Vagina (tissue), 2 donors: ENCODE data around the gene ATRN. TPM values are rescaled to one million over a fixed set of nuclear protein-coding genes. Genes with fewer than 3 reads are reported as not detected.

ENCODE experiments used
- DNase-seq, 2 donors: peaks; one replicate each; pipeline ENCODE4 v3.0.0-alpha.2; 2017; ENCODE audit errors: extremely low spot score in 2 of 2
- H3K27ac ChIP-seq: fragments of 200-600 bp; sonication (generic); one replicate; pipeline ENCODE4 v1.5.1; 2019
- H3K27me3 ChIP-seq: fragments of 200-600 bp; sonication (generic); one replicate; pipeline ENCODE4 v1.5.1; 2019
- H3K36me3 ChIP-seq, 2 donors: fragments of 200-600 bp; sonication (generic); one replicate each; pipeline ENCODE4 v1.5.1; 2017 to 2019
- H3K4me1 ChIP-seq: fragments of 200-600 bp; sonication (generic); one replicate; pipeline ENCODE4 v1.5.1; 2019
- H3K4me3 ChIP-seq, 2 donors: fragments of 200-600 bp; sonication (generic); 1 replicate in 1 of 2; 2 replicates in 1 of 2; pipeline ENCODE4 v1.5.1; 2016 to 2019
- H3K9me3 ChIP-seq: fragments of 200-600 bp; sonication (generic); one replicate; pipeline ENCODE4 v1.5.1; 2019
- CTCF ChIP-seq, 3 experiments: fragments of 450-650 bp in 2 of 3; fragments of 200-600 bp in 1 of 3; sonication (generic) in 1 of 3; IDR thresholded peaks; one replicate each; pipeline ENCODE4 v1.5.1; 2017 to 2019; ENCODE audit warnings: antibody characterized with exemption in 3 of 3, mild to moderate bottlenecking in 2 of 3, moderate library complexity in 2 of 3
- POLR2A ChIP-seq, 2 donors: fragments of 450-650 bp; IDR thresholded peaks; one replicate each; pipeline ENCODE4 v1.6.1; 2017; ENCODE audit warnings: antibody characterized with exemption in 2 of 2, mild to moderate bottlenecking in 2 of 2, moderate library complexity in 2 of 2
- POLR2AphosphoS5 ChIP-seq, 2 donors: sonication (generic); formaldehyde crosslinking; IDR thresholded peaks; one replicate each; pipeline ENCODE4 v1.9.0; 2017; ENCODE audit warnings: antibody characterized with exemption in 2 of 2, mild to moderate bottlenecking in 2 of 2, low read depth in 1 of 2; ENCODE audit not compliant: insufficient read depth in 1 of 2
- intact Hi-C: fragments of 100-400 bp; cut with DNase I; formaldehyde crosslinking; loops from one replicate; pipeline ENCODE4 v1.15.1; 2023
- total RNA-seq: library from RNA; depleted of rRNA; stranded (reverse); fragments of >200 nt; gene quantifications from one replicate; pipeline ENCODE4 v1.2.3, GENCODE V29; 2016

The ATRN gene
- total RNA-seq, 1 donor from 2014 or later, result 22.8 TPM

GRCh38 chr20:3680701-3681351 is 210.0 kb downstream of the ATRN start:
- Histone ChIP-seq H3K36me3 (no peaks in the 10 kb centered on the region), H3K4me1 (peaks cover 41% of the 10 kb centered on the region), H3K4me3 (peak overlapping the region; percentile 57 to 74), H3K27ac (peak overlapping the region; percentile 89), H3K9me3 (no peaks in the 10 kb centered on the region), H3K27me3 (no peaks in the 10 kb centered on the region)
- no peak for DNase-seq
- intact Hi-C loops, result no loop called here
- TF ChIP-seq POLR2AphosphoS5 (IDR thresholded peaks at IDR 0.05; ENCODE audit: insufficient read depth in 1 of 2, low read depth in 1 of 2) (no peak), CTCF (IDR thresholded peaks at IDR 0.05) (no peak), POLR2A (IDR thresholded peaks at IDR 0.05) (no peak)

GRCh38 chr20:3681352-3681930 is 210.6 kb downstream of the ATRN start:
- peak overlapping the region; percentile 89 for H3K27ac ChIP-seq
- TF ChIP-seq CTCF (IDR thresholded peaks at IDR 0.05), result no peak
- H3K4me1 ChIP-seq, result peaks cover 41% of the 10 kb centered on the region
- DNase-seq, result no peak
- H3K27me3 ChIP-seq, result no peaks in the 10 kb centered on the region
- H3K36me3 ChIP-seq, result no peaks in the 10 kb centered on the region
- intact Hi-C loops, result no loop called here
- no peaks in the 10 kb centered on the region for H3K9me3 ChIP-seq
- H3K4me3 ChIP-seq, result peak overlapping the region; percentile 57 to 74

- Histone ChIP-seq H3K4me3 (peak within 1 kb of the TSS; percentile 57 to 74), H3K27me3 (no peaks in the 10 kb centered on the region), H3K9me3 (no peaks in the 10 kb centered on the region), H3K36me3 (no peaks in the 10 kb centered on the region), H3K4me1 (peaks cover 39% of the 10 kb centered on the region), H3K27ac (peak within 1 kb of the TSS; percentile 89)
- intact Hi-C loops, result no loop called here
- no peak for DNase-seq
- TF ChIP-seq POLR2AphosphoS5 (IDR thresholded peaks at IDR 0.05; ENCODE audit: insufficient read depth in 1 of 2, low read depth in 1 of 2), result peak in 1 of 2 donors; percentile 69
- peak in 1 of 2 donors; percentile 50 for TF ChIP-seq POLR2A (IDR thresholded peaks at IDR 0.05)
- TF ChIP-seq CTCF (IDR thresholded peaks at IDR 0.05), result no peak
Measured at GRCh38 chr20:3681931-3682781, 211.3 kb downstream of the ATRN start, which contains the start of gene ADAM33. TSS of gene ADAM33 (minus strand) at chr20:3682010. CDS start at chr20:3682004, 6 bp downstream.

GRCh38 chr20:3685341-3685740 is 214.5 kb downstream of the ATRN start:
- intact Hi-C loops, result no loop called here
- TF ChIP-seq CTCF (IDR thresholded peaks at IDR 0.05) (no peak), POLR2A (IDR thresholded peaks at IDR 0.05) (no peak), POLR2AphosphoS5 (IDR thresholded peaks at IDR 0.05; ENCODE audit: insufficient read depth in 1 of 2, low read depth in 1 of 2) (no peak)
- Histone ChIP-seq H3K36me3 (no peaks in the 10 kb centered on the region), H3K4me1 (peaks cover 26% of the 10 kb centered on the region), H3K27ac (peak overlapping the region; percentile 81), H3K27me3 (no peaks in the 10 kb centered on the region), H3K4me3 (no peak overlapping the region), H3K9me3 (no peaks in the 10 kb centered on the region)
- no peak for DNase-seq
